K562 (cell line): ENCODE data around the gene SLC2A8. TPM values are rescaled to one million over a fixed set of nuclear protein-coding genes. Genes with fewer than 3 reads are reported as not detected.

Source experiments
- ATAC-seq: fragments of 200-7000 bp; cut with Tn5 transposase; 3 replicates; pipeline ENCODE4 v1.9.1; 2020; ENCODE audit warnings: moderate library complexity
- BruUV-seq: library from RNA; stranded (reverse); fragments of 400-500 nt; replicated peaks from 2 replicates; lab custom pipeline; 2021; lab: Mats Ljungman, UMichigan
- CTCF ChIA-PET: fragments of 300-600 bp; formaldehyde crosslinking; extraction: SDS; loops from one replicate; lab custom pipeline; 2021; ENCODE audit warnings: low intra/inter-chr PET ratio; lab: Yijun Ruan, JAX
- POLR2A ChIA-PET: fragments of 300-600, 350-650 bp; sonication (Branson Sonifier 250); formaldehyde crosslinking; extraction: SDS; loops from one replicate; lab custom pipeline; 2021; ENCODE audit warnings: antibody characterized with exemption, inconsistent platforms; lab: Yijun Ruan, JAX
- DNase-seq, 4 experiments: peaks; one replicate each; pipeline versions ENCODE4 v3.0.0 to v3.0.0-alpha.2; 2011 to 2018; ENCODE audit warnings: low spot score in 3 of 4, mixed read lengths in 3 of 4; ENCODE audit errors: extremely low read depth in 1 of 4
- FAIRE-seq: peaks from 2 replicates; lab custom pipeline; 2011; peaks lifted over from hg19 to GRCh38; lab: Jason Lieb, UNC
- H2AFZ ChIP-seq: 2 replicates; pipeline ENCODE4 v1.6.0; 2011; ENCODE audit warnings: low read depth, low read length, control low read depth, inconsistent platforms
- H3K27ac ChIP-seq: fragments of 200-600 bp; 3 replicates; pipeline ENCODE4 v1.8.0; 2011; ENCODE audit warnings: low read depth, mild to moderate bottlenecking, control low read depth, inconsistent platforms, low read length, moderate library complexity, mixed read lengths; ENCODE audit errors: extremely low read depth
- H3K27me3 ChIP-seq, 2 experiments: fragments of 300-600 bp in 1 of 2; 2 replicates in 1 of 2; 3 replicates in 1 of 2; pipeline versions ENCODE4 v1.6.0 to v1.8.0; 2011; ENCODE audit warnings: inconsistent platforms in 2 of 2, low read length in 2 of 2, mild to moderate bottlenecking in 1 of 2, mixed read lengths in 1 of 2, moderate library complexity in 1 of 2; ENCODE audit not compliant: control insufficient read depth in 2 of 2, insufficient read depth in 2 of 2
- H3K36me3 ChIP-seq: fragments of 300-600 bp; 3 replicates; pipeline ENCODE4 v1.8.0; 2011; ENCODE audit warnings: mild to moderate bottlenecking, low read length, inconsistent platforms; ENCODE audit not compliant: control insufficient read depth, insufficient read depth
- H3K4me1 ChIP-seq, 2 experiments: fragments of 200-600 bp in 1 of 2; replicated peaks in 1 of 2; 2 replicates in 1 of 2; 3 replicates in 1 of 2; pipeline versions ENCODE4 v1.5.1 to v1.8.0; 2011; ENCODE audit warnings: inconsistent platforms in 2 of 2, low read length in 2 of 2, mild to moderate bottlenecking in 1 of 2, mixed read lengths in 1 of 2, moderate library complexity in 1 of 2; ENCODE audit not compliant: control insufficient read depth in 2 of 2, insufficient read depth in 2 of 2
- H3K4me2 ChIP-seq: 2 replicates; pipeline ENCODE4 v1.6.1; 2011; ENCODE audit warnings: low read length, control low read depth, inconsistent platforms, mixed read lengths; ENCODE audit not compliant: insufficient read depth
- H3K4me3 ChIP-seq: fragments of 200-600 bp; sonication (generic), shearing (Covaris generic); 2 replicates; pipeline ENCODE4 v1.5.1; 2016; ENCODE audit warnings: control low read depth, inconsistent platforms
- H3K79me2 ChIP-seq: fragments of 200-600 bp; 3 replicates; pipeline ENCODE4 v1.8.0; 2011; ENCODE audit warnings: low read length, inconsistent platforms; ENCODE audit not compliant: control insufficient read depth, insufficient read depth
- H3K9ac ChIP-seq, 2 experiments: 2 replicates each; pipeline versions ENCODE4 v1.6.0 to v1.6.1; 2011; ENCODE audit warnings: low read depth in 2 of 2, low read length in 2 of 2, control low read depth in 1 of 2, inconsistent platforms in 1 of 2, mild to moderate bottlenecking in 1 of 2, mixed read lengths in 1 of 2; ENCODE audit not compliant: insufficient read depth in 1 of 2
- H3K9me1 ChIP-seq: one replicate; pipeline ENCODE4 v1.6.0; 2011; ENCODE audit warnings: inconsistent platforms, mild to moderate bottlenecking, low read length, moderate library complexity; ENCODE audit not compliant: control insufficient read depth, insufficient read depth
- H3K9me3 ChIP-seq: replicated peaks from 2 replicates; pipeline ENCODE4 v1.5.1; 2011; ENCODE audit warnings: low read depth, low read length, inconsistent platforms; ENCODE audit not compliant: control insufficient read depth, insufficient read depth
- H4K20me1 ChIP-seq: replicated peaks from 2 replicates; pipeline ENCODE4 v1.6.1; 2011; ENCODE audit warnings: low read length, inconsistent platforms, mixed read lengths; ENCODE audit not compliant: control insufficient read depth, insufficient read depth
- CBFA2T2 ChIP-seq: fragments of 450-650 bp; conservative IDR thresholded peaks from 2 replicates; pipeline ENCODE4 v1.6.1; 2017; ENCODE audit warnings: mild to moderate bottlenecking
- CGGBP1 ChIP-seq: fragments of 250-450 bp; sonication (Bioruptor Pico); IDR thresholded peaks from 2 replicates; pipeline ENCODE4 v1.9.0; 2021; ENCODE audit warnings: mild to moderate bottlenecking
- EWSR1 ChIP-seq: fragments of 450-650 bp; IDR thresholded peaks from 2 replicates; pipeline ENCODE4 v1.6.1; 2018; ENCODE audit warnings: borderline replicate concordance, mild to moderate bottlenecking, low read depth, moderate library complexity; ENCODE audit not compliant: partially characterized antibody
- NR4A1 ChIP-seq, 2 experiments: fragments of 250-450 bp in 1 of 2; fragments of 450-650 bp in 1 of 2; sonication (Bioruptor Pico) in 1 of 2; IDR thresholded peaks; 2 replicates each; pipeline versions ENCODE4 v1.4.0 to v1.6.1; 2016 to 2020; ENCODE audit warnings: mild to moderate bottlenecking in 2 of 2, missing compliant biosample characterization in 1 of 2, missing genetic modification characterization in 1 of 2, moderate library complexity in 1 of 2
- RBM39 ChIP-seq: fragments of 200-400 bp; formaldehyde crosslinking; optimal IDR thresholded peaks from 2 replicates; pipeline ENCODE3; 2018; ENCODE audit warnings: low read depth, low read length
- ZKSCAN1 ChIP-seq: fragments of 150-350 bp; IDR thresholded peaks from 2 replicates; pipeline ENCODE4 v1.6.1; 2016; ENCODE audit warnings: low read depth, low read length
- ZNF274 ChIP-seq: IDR thresholded peaks from 2 replicates; pipeline ENCODE4 v1.6.1; 2011; ENCODE audit warnings: low read depth, mild to moderate bottlenecking, low read length, moderate library complexity, borderline replicate concordance
- ZNF75A ChIP-seq: fragments of 450-650 bp; formaldehyde crosslinking; IDR thresholded peaks from 2 replicates; pipeline ENCODE4 v1.4.0; 2020; ENCODE audit warnings: mild to moderate bottlenecking
- WGBS: fragments of 100-300 bp; shearing (Covaris generic); methylation state at CpG from one replicate; pipeline ENCODE4 v1.1.6; 2016; ENCODE audit warnings: low coverage, mixed read lengths; ENCODE audit not compliant: insufficient coverage; ENCODE audit errors: missing lambda C conversion rate; 5-methylcytosine and 5-hydroxymethylcytosine counted together
- in situ Hi-C: fragments of 300-500 bp; cut with MboI; formaldehyde crosslinking; loops from 4 replicates; pipeline ENCODE4 v1.15.0; 2018; ENCODE audit warnings: inconsistent platforms, mixed read lengths
- intact Hi-C: fragments of 100-400 bp; cut with micrococcal nuclease; formaldehyde crosslinking; loops from 2 replicates; pipeline ENCODE4 v1.14.2; 2022
- polyA plus RNA-seq, 8 experiments: library from polyadenylated mRNA; depleted of rRNA in 4 of 8; stranded (reverse) in 5 of 8; unstranded in 3 of 8; fragments of >200 nt; fragmentation: Nextera tagmentation in 2 of 8; fragmentation: Illumina TruSeq in 1 of 8; extraction: Ambion mirVana in 2 of 8; extraction: Trizol in 1 of 8; gene quantifications; 2 replicates each; pipeline versions ENCODE4 v1.2.1 to v1.2.3, GENCODE V29; 2011 to 2014; ENCODE audit warnings: inconsistent platforms in 1 of 8, missing spikeins in 1 of 8
- total RNA-seq, 7 experiments: library from RNA; depleted of rRNA in 6 of 7; stranded (reverse); fragments of >200 nt in 6 of 7; fragmentation: Illumina TruSeq in 2 of 7; extraction: Trizol in 2 of 7; gene quantifications; 2 replicates each; pipeline versions ENCODE4 v1.2.1 to v1.2.3, GENCODE V29; 2011 to 2021; ENCODE audit warnings: low replicate concordance in 1 of 7

SLC2A8 gene
- total and polyA plus RNA-seq, 9 of the 15 experiments (the other 6 are each of a cell fraction or from before 2014, with no cell fraction given), result 0.13 to 12.9 (median 5.2) TPM

- H3K79me2 ChIP-seq, result peaks cover 35% of the 10 kb centered on the region
- ATAC-seq, result peak; percentile 7
- 95% methylated on average over 15 of the region's 15 CpGs for WGBS
- peaks cover 12% of the 10 kb centered on the region for H3K9me3 ChIP-seq
- H4K20me1 ChIP-seq, result peaks cover 32% of the 10 kb centered on the region
- POLR2A ChIA-PET, result interaction anchor here (0.6 to 5.5 kb wide), 7 partner anchors 9 to 328 kb away, joined by 3 to 30 read pairs (median 4); partner anchors contain the start of gene ZNF79
- no peak overlapping the region for H2AFZ ChIP-seq
- peak; percentile 22 for TF ChIP-seq RBM39
- no peak for TF ChIP-seq NR4A1 (CRISPR knock-in tag; IDR thresholded peaks at IDR 0.05)
- TF ChIP-seq NR4A1 (tag; IDR thresholded peaks at IDR 0.05), result no peak
- TF ChIP-seq CGGBP1 (CRISPR knock-in tag), result no peak
- 0 out of 2 replicates have a peak, but pooled peaks have one; percentile 0 for TF ChIP-seq ZKSCAN1
- TF ChIP-seq CBFA2T2, result no peak
- peak; percentile 81 for TF ChIP-seq ZNF75A (CRISPR knock-in tag)
- peak; percentile 17 for TF ChIP-seq EWSR1
- TF ChIP-seq ZNF274, result peak; percentile 84; the same call in 1 of the 2 replicates
- TF ChIP-seq, all 486 proteins: peak for 5
- FAIRE-seq, result no peak
- Histone ChIP-seq H3K4me3 (no peak overlapping the region), H3K36me3 (peaks cover 88% of the 10 kb centered on the region), H3K4me1 (peaks cover 6 to 12% of the 10 kb centered on the region in 2 experiments; a peak in 3 of 5 replicates), H3K9ac (no peak overlapping the region), H3K4me2 (no peak overlapping the region), H3K27me3 (no peaks in the 10 kb centered on the region), H3K27ac (no peak overlapping the region), H3K9me1 (no peaks in the 10 kb centered on the region)
- intact Hi-C loops (no loop called here), in situ Hi-C loops (no loop called here)
- peak in 1 of 4 experiments; percentile 32 for DNase-seq
- CTCF ChIA-PET, result no interaction called here
- TSS peak; percentile 35 for BruUV-seq
Observed at GRCh38 chr9:127444921-127445850, 48.2 kb downstream of the SLC2A8 start.
